Activated T-helper 2 cell treated with anti-CD3 and anti-CD28 coated beads, Interferon-gamma antibody, Interleukin-2, Interleukin-4, amounts not matched to agents 10 μg/mL and 5 μg/mL and 100 μg/mL, durations not matched to agents 14 hours and 24 hours and 36 hours (primary cell): Measurements from ENCODE around the gene RASSF10. TPM values are rescaled to one million over a fixed set of nuclear protein-coding genes. Genes with fewer than 3 reads are reported as not detected.

Experiments
- DNase-seq: peaks from one replicate; pipeline ENCODE4 v3.0.0; 2021; ENCODE audit warnings: low spot score
- H3K27ac Mint-ChIP-seq: one replicate; pipeline ENCODE4 v1.8.0; 2021; ENCODE audit warnings: mixed read lengths
- H3K27me3 Mint-ChIP-seq: one replicate; pipeline ENCODE4 v1.8.0; 2021; ENCODE audit warnings: low read depth, mixed read lengths
- H3K36me3 Mint-ChIP-seq: one replicate; pipeline ENCODE4 v1.8.0; 2021; ENCODE audit warnings: low read depth, mixed read lengths
- H3K4me1 Mint-ChIP-seq: one replicate; pipeline ENCODE4 v1.8.0; 2021; ENCODE audit warnings: low read depth, mixed read lengths
- H3K4me3 Mint-ChIP-seq: one replicate; pipeline ENCODE4 v1.8.0; 2021; ENCODE audit warnings: low read depth, mild to moderate bottlenecking, moderate library complexity, mixed read lengths
- H3K9me3 Mint-ChIP-seq: one replicate; pipeline ENCODE4 v1.8.0; 2021; ENCODE audit warnings: mixed read lengths
- intact Hi-C: fragments of 100-400 bp; cut with micrococcal nuclease; formaldehyde crosslinking; loops from one replicate; pipeline ENCODE4 v1.15.1; 2023
- total RNA-seq: library from RNA; stranded (reverse); gene quantifications from 2 replicates; pipeline ENCODE4 v1.2.3, GENCODE V29; 2022

The RASSF10 gene
- total RNA-seq: not detected in 2 replicates

- no peak for DNase-seq
- no peaks in the 10 kb centered on the region for H3K4me1 Mint-ChIP-seq
- H3K4me3 Mint-ChIP-seq: no peak within 1 kb of the TSS
- no peaks in the 10 kb centered on the region for H3K36me3 Mint-ChIP-seq
- no peaks in the 10 kb centered on the region for H3K9me3 Mint-ChIP-seq
- H3K27ac Mint-ChIP-seq: no peak within 1 kb of the TSS
- H3K27me3 Mint-ChIP-seq: peaks cover 73% of the 10 kb centered on the region
- intact Hi-C loops: no loop called here
Observed at GRCh38 chr11:13008625-13009475, at the start of gene RASSF10. TSS of gene RASSF10 (plus strand) at chr11:13009316. CDS start at chr11:13009577, 261 bp downstream.

GRCh38 chr11:12961615-12962014 is 47.5 kb upstream of the RASSF10 start:
- peaks cover 6% of the 10 kb centered on the region for H3K27me3 Mint-ChIP-seq
- no peak overlapping the region for H3K4me3 Mint-ChIP-seq
- no peak overlapping the region for H3K27ac Mint-ChIP-seq
- intact Hi-C loops: loop anchor here (5.0 to 10.0 kb wide), 2 partner anchors 221 to 503 kb away; partner anchors contain the start of gene BTBD10
- H3K4me1 Mint-ChIP-seq: no peaks in the 10 kb centered on the region
- H3K36me3 Mint-ChIP-seq: no peaks in the 10 kb centered on the region
- no peaks in the 10 kb centered on the region for H3K9me3 Mint-ChIP-seq
- DNase-seq: no peak

- Mint-ChIP-seq H3K4me1 (no peaks in the 10 kb centered on the region), H3K9me3 (no peaks in the 10 kb centered on the region), H3K36me3 (no peaks in the 10 kb centered on the region), H3K27ac (no peak overlapping the region), H3K27me3 (peaks cover 6% of the 10 kb centered on the region), H3K4me3 (no peak overlapping the region)
- intact Hi-C loops: loop anchor here (5.0 to 10.0 kb wide), 2 partner anchors 220 to 502 kb away; partner anchors contain the start of gene BTBD10
- no peak for DNase-seq
Observed at GRCh38 chr11:12962306-12962705, 46.8 kb upstream of the RASSF10 start.

GRCh38 chr11:12963051-12963450 is 46.1 kb upstream of the RASSF10 start:
- no peak overlapping the region for H3K4me3 Mint-ChIP-seq
- H3K9me3 Mint-ChIP-seq: no peaks in the 10 kb centered on the region
- DNase-seq: no peak
- no peaks in the 10 kb centered on the region for H3K36me3 Mint-ChIP-seq
- H3K4me1 Mint-ChIP-seq: no peaks in the 10 kb centered on the region
- H3K27me3 Mint-ChIP-seq: peaks cover 7% of the 10 kb centered on the region
- intact Hi-C loops: loop anchor here (5.0 to 10.0 kb wide), 2 partner anchors 219 to 502 kb away; partner anchors contain the start of gene BTBD10
- H3K27ac Mint-ChIP-seq: no peak overlapping the region

GRCh38 chr11:12963792-12964536 is 45.2 kb upstream of the RASSF10 start:
- no peaks in the 10 kb centered on the region for H3K36me3 Mint-ChIP-seq
- H3K27me3 Mint-ChIP-seq: peaks cover 10% of the 10 kb centered on the region
- H3K4me1 Mint-ChIP-seq: no peaks in the 10 kb centered on the region
- H3K4me3 Mint-ChIP-seq: no peak overlapping the region
- no peaks in the 10 kb centered on the region for H3K9me3 Mint-ChIP-seq
- intact Hi-C loops: loop anchor here (1.0 to 10.0 kb wide), 4 partner anchors 218 to 501 kb away; partner anchors contain the start of gene BTBD10
- peak; percentile 36 for DNase-seq
- no peak overlapping the region for H3K27ac Mint-ChIP-seq

GRCh38 chr11:12964650-12965049 is 44.5 kb upstream of the RASSF10 start:
- Mint-ChIP-seq H3K4me3 (no peak overlapping the region), H3K27ac (no peak overlapping the region), H3K4me1 (no peaks in the 10 kb centered on the region), H3K9me3 (no peaks in the 10 kb centered on the region), H3K36me3 (no peaks in the 10 kb centered on the region), H3K27me3 (peaks cover 10% of the 10 kb centered on the region)
- intact Hi-C loops: loop anchor here (1.0 to 10.0 kb wide), 4 partner anchors 218 to 500 kb away; partner anchors contain the start of gene BTBD10
- DNase-seq: no peak

GRCh38 chr11:12966002-12966401 is 43.1 kb upstream of the RASSF10 start:
- DNase-seq: no peak
- peaks cover 8% of the 10 kb centered on the region for H3K27me3 Mint-ChIP-seq
- no peak overlapping the region for H3K4me3 Mint-ChIP-seq
- H3K9me3 Mint-ChIP-seq: no peaks in the 10 kb centered on the region
- intact Hi-C loops: loop anchor here (10.0 kb wide), 1 partner anchor 499 kb away; the partner anchor contains the start of gene BTBD10
- no peaks in the 10 kb centered on the region for H3K4me1 Mint-ChIP-seq
- H3K27ac Mint-ChIP-seq: no peak overlapping the region
- no peaks in the 10 kb centered on the region for H3K36me3 Mint-ChIP-seq

GRCh38 chr11:12968101-12968500 is 41.0 kb upstream of the RASSF10 start:
- no peak overlapping the region for H3K27ac Mint-ChIP-seq
- no peak for DNase-seq
- no peak overlapping the region for H3K4me3 Mint-ChIP-seq
- H3K9me3 Mint-ChIP-seq: no peaks in the 10 kb centered on the region
- no peaks in the 10 kb centered on the region for H3K36me3 Mint-ChIP-seq
- intact Hi-C loops: loop anchor here (10.0 kb wide), 1 partner anchor 497 kb away; the partner anchor contains the start of gene BTBD10
- peaks cover 14% of the 10 kb centered on the region for H3K27me3 Mint-ChIP-seq
- H3K4me1 Mint-ChIP-seq: no peaks in the 10 kb centered on the region

GRCh38 chr11:12968826-12969225 is 40.3 kb upstream of the RASSF10 start:
- Mint-ChIP-seq H3K4me3 (no peak overlapping the region), H3K27ac (no peak overlapping the region), H3K27me3 (peaks cover 14% of the 10 kb centered on the region), H3K9me3 (no peaks in the 10 kb centered on the region), H3K4me1 (no peaks in the 10 kb centered on the region), H3K36me3 (no peaks in the 10 kb centered on the region)
- intact Hi-C loops: loop anchor here (10.0 kb wide), 1 partner anchor 496 kb away; the partner anchor contains the start of gene BTBD10
- no peak for DNase-seq

GRCh38 chr11:12971955-12972354 is 37.2 kb upstream of the RASSF10 start:
- H3K9me3 Mint-ChIP-seq: no peaks in the 10 kb centered on the region
- intact Hi-C loops: no loop called here
- no peak for DNase-seq
- no peaks in the 10 kb centered on the region for H3K36me3 Mint-ChIP-seq
- no peak overlapping the region for H3K4me3 Mint-ChIP-seq
- H3K27me3 Mint-ChIP-seq: peaks cover 10% of the 10 kb centered on the region
- no peaks in the 10 kb centered on the region for H3K4me1 Mint-ChIP-seq
- no peak overlapping the region for H3K27ac Mint-ChIP-seq

GRCh38 chr11:12973528-12974181 is 35.5 kb upstream of the RASSF10 start:
- no peak for DNase-seq
- H3K27me3 Mint-ChIP-seq: peaks cover 9% of the 10 kb centered on the region
- no peaks in the 10 kb centered on the region for H3K4me1 Mint-ChIP-seq
- intact Hi-C loops: no loop called here
- H3K27ac Mint-ChIP-seq: no peak overlapping the region
- H3K36me3 Mint-ChIP-seq: no peaks in the 10 kb centered on the region
- no peak overlapping the region for H3K4me3 Mint-ChIP-seq
- no peaks in the 10 kb centered on the region for H3K9me3 Mint-ChIP-seq

- intact Hi-C loops: no loop called here
- H3K4me1 Mint-ChIP-seq: no peaks in the 10 kb centered on the region
- peaks cover 9% of the 10 kb centered on the region for H3K27me3 Mint-ChIP-seq
- no peaks in the 10 kb centered on the region for H3K9me3 Mint-ChIP-seq
- H3K36me3 Mint-ChIP-seq: no peaks in the 10 kb centered on the region
- DNase-seq: no peak
- no peak overlapping the region for H3K27ac Mint-ChIP-seq
- H3K4me3 Mint-ChIP-seq: no peak overlapping the region
Observed at GRCh38 chr11:12975195-12975594, 33.9 kb upstream of the RASSF10 start.
